PC-3 (cell line): Measurements from ENCODE around the gene C15orf40. TPM values are rescaled to one million over a fixed set of nuclear protein-coding genes. Genes with fewer than 3 reads are reported as not detected.

Experiments used
- ATAC-seq: fragments of 200-7000 bp; cut with Tn5 transposase; 2 replicates; pipeline ENCODE4 v1.9.1; 2020; ENCODE audit warnings: mild to moderate bottlenecking, moderate library complexity
- BruUV-seq: library from RNA; stranded (reverse); fragments of 400-500 nt; replicated peaks from 2 replicates; lab custom pipeline; 2021; lab: Mats Ljungman, UMichigan
- CTCF ChIA-PET: fragments of 300-600 bp; sonication (Branson Sonifier 250); formaldehyde crosslinking; loops from one replicate; lab custom pipeline; 2022; ENCODE audit warnings: antibody characterized with exemption; lab: Charles Lee
- POLR2A ChIA-PET: fragments of 300-600 bp; sonication (Branson Sonifier 250); formaldehyde crosslinking; loops from one replicate; lab custom pipeline; 2022; ENCODE audit warnings: antibody characterized with exemption; ENCODE audit not compliant: unreplicated experiment; lab: Charles Lee
- DNase-seq: peaks from one replicate; pipeline ENCODE4 v3.0.0-alpha.2; 2015
- H2AFZ ChIP-seq: fragments of 300-600 bp; sonication (generic); 2 replicates; pipeline ENCODE4 v1.6.0; 2016; ENCODE audit warnings: antibody characterized with exemption, low read length
- H3F3A ChIP-seq: fragments of 300-600 bp; sonication (generic); one replicate; pipeline ENCODE4 v1.6.0; 2017; ENCODE audit warnings: antibody characterized with exemption, low read length, control low read depth, mild to moderate bottlenecking; ENCODE audit not compliant: unreplicated experiment
- H3K27ac ChIP-seq: fragments of 300-600 bp; sonication (generic); 2 replicates; pipeline ENCODE4 v1.5.1; 2016; ENCODE audit warnings: mild to moderate bottlenecking, low read length
- H3K27me3 ChIP-seq: fragments of 300-600 bp; sonication (generic); 2 replicates; pipeline ENCODE4 v1.6.1; 2016; ENCODE audit warnings: low read length, mixed read lengths
- H3K36me3 ChIP-seq: fragments of 300-600 bp; sonication (generic); 2 replicates; pipeline ENCODE4 v1.6.1; 2016; ENCODE audit warnings: low read depth, mixed run types, low read length, mixed read lengths
- H3K4me1 ChIP-seq: fragments of 300-600 bp; sonication (generic); 2 replicates; pipeline ENCODE4 v1.5.1; 2016; ENCODE audit warnings: low read length; ENCODE audit not compliant: insufficient read depth
- H3K4me2 ChIP-seq: fragments of 300-600 bp; sonication (generic); 2 replicates; pipeline ENCODE4 v1.6.0; 2016; ENCODE audit warnings: low read length
- H3K4me3 ChIP-seq: fragments of 300-600 bp; sonication (generic); 2 replicates; pipeline ENCODE4 v1.5.1; 2016; ENCODE audit warnings: mild to moderate bottlenecking, low read length, mixed read lengths
- H3K79me2 ChIP-seq: fragments of 300-600 bp; sonication (generic); 2 replicates; pipeline ENCODE4 v1.6.1; 2017; ENCODE audit warnings: low read length, mixed read lengths
- H3K9ac ChIP-seq: fragments of 300-600 bp; sonication (generic); 2 replicates; pipeline ENCODE4 v1.6.0; 2016; ENCODE audit warnings: mild to moderate bottlenecking, low read length
- H3K9me2 ChIP-seq: fragments of 300-600 bp; sonication (generic); replicated peaks from 2 replicates; pipeline ENCODE4 v1.6.1; 2016; ENCODE audit warnings: mixed run types, low read length, mixed read lengths
- H3K9me3 ChIP-seq: fragments of 300-600 bp; sonication (generic); 2 replicates; pipeline ENCODE4 v1.6.1; 2016; ENCODE audit warnings: low read length, mixed read lengths
- H4K20me1 ChIP-seq: fragments of 300-600 bp; sonication (generic); 2 replicates; pipeline ENCODE4 v1.6.1; 2016; ENCODE audit warnings: low read length, mixed read lengths
- CTCF ChIP-seq: fragments of 300-600 bp; sonication (generic); conservative IDR thresholded peaks from 2 replicates; pipeline ENCODE4 v1.5.1; 2017; ENCODE audit warnings: antibody characterized with exemption, low read depth, mild to moderate bottlenecking, low read length
- EZH2 ChIP-seq: fragments of 300-600 bp; sonication (generic); IDR thresholded peaks from one replicate; pipeline ENCODE4 v1.6.1; 2017; ENCODE audit warnings: antibody characterized with exemption, mild to moderate bottlenecking, low read length; ENCODE audit not compliant: unreplicated experiment
- EZH2phosphoT487 ChIP-seq: fragments of 300-600 bp; sonication (generic); IDR thresholded peaks from 2 replicates; pipeline ENCODE4 v1.6.1; 2018; ENCODE audit warnings: mild to moderate bottlenecking, antibody characterized with exemption, low read length, borderline replicate concordance
- intact Hi-C: fragments of 100-400 bp; cut with micrococcal nuclease; formaldehyde crosslinking; loops from 2 replicates; pipeline ENCODE4 v1.9.0; 2023
- total RNA-seq: library from RNA; depleted of rRNA; stranded (reverse); fragments of >200 nt; gene quantifications from 2 replicates; pipeline ENCODE4 v1.2.3, GENCODE V29; 2014

C15orf40 gene
- total RNA-seq, 1 experiment from 2014 or later = 25.8 TPM

- Histone ChIP-seq H3K27ac (no peak overlapping the region), H3K79me2 (no peaks in the 10 kb centered on the region), H3K4me1 (no peaks in the 10 kb centered on the region), H3K4me3 (no peak overlapping the region), H3K9ac (no peak overlapping the region), H3K4me2 (no peak overlapping the region), H3K36me3 (no peaks in the 10 kb centered on the region), H3K27me3 (no peaks in the 10 kb centered on the region), H3K9me3 (no peaks in the 10 kb centered on the region), H4K20me1 (no peaks in the 10 kb centered on the region), H2AFZ (no peak overlapping the region), H3F3A (no peaks in the 10 kb centered on the region), H3K9me2 (no peaks in the 10 kb centered on the region)
- no TSS peak for BruUV-seq
- ATAC-seq (no peak), DNase-seq (no peak)
- CTCF ChIA-PET = no interaction called here
- intact Hi-C loops = no loop called here
- no peak for TF ChIP-seq EZH2phosphoT487
- TF ChIP-seq EZH2 = no peak
- no peak for TF ChIP-seq CTCF
- POLR2A ChIA-PET = no interaction called here
Observed at GRCh38 chr15:82979726-82980125, 31.7 kb downstream of the C15orf40 start.

DNA sequence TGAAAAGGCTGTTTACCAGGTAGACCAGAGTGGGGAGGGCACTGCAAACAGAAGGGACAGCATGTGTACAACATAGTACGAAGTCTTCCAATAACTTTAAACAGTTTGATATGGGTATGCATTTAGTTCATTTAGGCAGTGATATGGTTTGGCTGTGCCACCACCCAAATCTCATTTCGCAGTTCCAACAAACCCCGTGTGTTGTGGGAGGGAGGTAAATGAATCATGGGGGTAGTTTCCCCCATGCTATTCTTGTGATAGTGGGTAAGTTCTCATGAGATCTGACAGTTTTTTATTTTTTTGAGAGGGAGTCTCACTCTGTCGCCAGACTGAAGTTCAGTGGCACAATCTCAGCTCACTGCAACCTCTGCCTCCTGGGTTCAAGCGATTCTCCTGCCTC is 33.0 kb downstream of the C15orf40 start:
- ChIA-PET POLR2A (no interaction called here), CTCF (no interaction called here)
- no peak overlapping the region for H3K27ac ChIP-seq
- no peaks in the 10 kb centered on the region for H3K9me3 ChIP-seq
- H4K20me1 ChIP-seq = no peaks in the 10 kb centered on the region
- no peak overlapping the region for H3K4me2 ChIP-seq
- H3K27me3 ChIP-seq = no peaks in the 10 kb centered on the region
- no peaks in the 10 kb centered on the region for H3K36me3 ChIP-seq
- TF ChIP-seq CTCF = no peak
- no peak for TF ChIP-seq EZH2phosphoT487
- TF ChIP-seq EZH2 = no peak
- no peaks in the 10 kb centered on the region for H3K4me1 ChIP-seq
- DNase-seq (no peak), ATAC-seq (no peak)
- intact Hi-C loops = no loop called here
- BruUV-seq = no TSS peak
- H2AFZ ChIP-seq = no peak overlapping the region
- no peak overlapping the region for H3K4me3 ChIP-seq
- H3K79me2 ChIP-seq = no peaks in the 10 kb centered on the region
- H3K9ac ChIP-seq = no peak overlapping the region
- H3K9me2 ChIP-seq = no peaks in the 10 kb centered on the region
- H3F3A ChIP-seq = no peaks in the 10 kb centered on the region

DNA sequence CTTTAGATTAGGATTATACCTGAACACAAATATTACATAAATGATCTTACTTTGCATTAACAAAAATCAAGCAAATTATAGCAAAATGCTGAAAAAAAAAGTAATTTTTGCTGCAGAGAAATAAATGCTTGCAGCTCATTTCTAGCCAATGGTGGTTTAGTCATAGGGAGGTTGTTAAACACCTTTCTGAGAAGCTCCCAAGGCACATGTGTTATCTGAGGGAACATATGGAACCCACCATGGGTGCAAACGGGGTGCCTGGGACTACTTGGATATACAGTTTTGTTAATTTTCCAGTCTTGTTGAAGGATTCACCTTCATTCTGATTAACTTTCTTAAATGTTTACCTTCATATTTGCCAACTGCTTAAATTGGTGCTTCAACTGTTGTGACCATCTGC is 34.4 kb downstream of the C15orf40 start:
- no peaks in the 10 kb centered on the region for H3F3A ChIP-seq
- intact Hi-C loops = no loop called here
- H4K20me1 ChIP-seq = no peaks in the 10 kb centered on the region
- no peak overlapping the region for H2AFZ ChIP-seq
- H3K79me2 ChIP-seq = no peaks in the 10 kb centered on the region
- TF ChIP-seq CTCF (no peak), EZH2phosphoT487 (no peak), EZH2 (no peak)
- POLR2A ChIA-PET = no interaction called here
- H3K4me3 ChIP-seq = no peak overlapping the region
- CTCF ChIA-PET = no interaction called here
- BruUV-seq = no TSS peak
- ATAC-seq (no peak), DNase-seq (no peak)
- no peak overlapping the region for H3K9ac ChIP-seq
- no peaks in the 10 kb centered on the region for H3K4me1 ChIP-seq
- H3K27me3 ChIP-seq = no peaks in the 10 kb centered on the region
- no peak overlapping the region for H3K27ac ChIP-seq
- no peaks in the 10 kb centered on the region for H3K9me3 ChIP-seq
- no peaks in the 10 kb centered on the region for H3K9me2 ChIP-seq
- no peak overlapping the region for H3K4me2 ChIP-seq
- H3K36me3 ChIP-seq = no peaks in the 10 kb centered on the region
